NCI-H2196 treated with DMSO at 0.1 percent for 48 hours (cell line): Measurements from ENCODE around the gene AFG1L.
"Not testable (repeated sequence)": the region's sequence is repeated elsewhere in the genome, so short reads cannot be mapped to it uniquely, and the experiment has no call there.

Experiments used
- DNase-seq: peaks from one replicate; lab custom pipeline; 2025; ENCODE audit not compliant: unreplicated experiment; lab: John Stamatoyannopoulos, UW

Gene AFG1L

GRCh38 chr6:108288742-108289141 lies 6.1 kb upstream of the AFG1L start:
- DNase-seq = no peak

- DNase-seq = no peak
Observed at GRCh38 chr6:108291091-108291490, 3.8 kb upstream of the AFG1L start.

GRCh38 chr6:108292561-108292960 lies 2.3 kb upstream of the AFG1L start:
- not testable (repeated sequence) for DNase-seq

GRCh38 chr6:108293527-108294296 lies 1.1 kb upstream of the AFG1L start:
- no peak for DNase-seq

GRCh38 chr6:108294297-108294726 lies 542 bp upstream of the AFG1L start:
- DNase-seq = no peak

GRCh38 chr6:108295676-108296075 lies 822 bp downstream of the AFG1L start:
- DNase-seq = no peak

GRCh38 chr6:108302386-108302785 lies 7.5 kb downstream of the AFG1L start:
- DNase-seq = no peak

GRCh38 chr6:108304646-108305045 lies 9.8 kb downstream of the AFG1L start:
- no peak for DNase-seq

GRCh38 chr6:108308641-108309040 lies 13.8 kb downstream of the AFG1L start:
- DNase-seq = not testable (repeated sequence)

- DNase-seq = no peak
Observed at GRCh38 chr6:108309844-108310243, 15.0 kb downstream of the AFG1L start.

- DNase-seq = no peak
Observed at GRCh38 chr6:108312605-108313004, 17.8 kb downstream of the AFG1L start.

GRCh38 chr6:108321253-108321747 lies 26.4 kb downstream of the AFG1L start:
- no peak for DNase-seq

- no peak for DNase-seq
Observed at GRCh38 chr6:108322728-108323127, 27.9 kb downstream of the AFG1L start.

- no peak for DNase-seq
Observed at GRCh38 chr6:108323710-108324466, 29.0 kb downstream of the AFG1L start.

GRCh38 chr6:108330221-108330785 lies 35.4 kb downstream of the AFG1L start:
- not testable (repeated sequence) for DNase-seq

- DNase-seq = no peak
Observed at GRCh38 chr6:108330806-108331205, 36.0 kb downstream of the AFG1L start.

- no peak for DNase-seq
Observed at GRCh38 chr6:108331982-108332381, 37.1 kb downstream of the AFG1L start.

- no peak for DNase-seq
Observed at GRCh38 chr6:108336971-108337370, 42.1 kb downstream of the AFG1L start.

- DNase-seq = no peak
Observed at GRCh38 chr6:108337721-108338120, 42.9 kb downstream of the AFG1L start.

GRCh38 chr6:108341372-108341771 lies 46.5 kb downstream of the AFG1L start:
- no peak for DNase-seq

GRCh38 chr6:108343894-108344293 lies 49.0 kb downstream of the AFG1L start:
- no peak for DNase-seq
